H1 (cell line): ENCODE data around the gene NDUFS7. TPM values are rescaled to one million over a fixed set of nuclear protein-coding genes. Genes with fewer than 3 reads are reported as not detected.

ENCODE experiments used
- CTCF ChIA-PET: fragments of 300-600 bp; sonication (Branson Sonifier 250); formaldehyde crosslinking; loops from one replicate; lab custom pipeline; 2021; ENCODE audit not compliant: partially characterized antibody; lab: Charles Lee
- POLR2A ChIA-PET: fragments of 300-600 bp; sonication (Branson Sonifier 250); formaldehyde crosslinking; loops from one replicate; lab custom pipeline; 2021; ENCODE audit warnings: inconsistent platforms; ENCODE audit not compliant: partially characterized antibody; lab: Charles Lee
- DNase-seq, 2 experiments: peaks; one replicate each; pipeline versions ENCODE4 v3.0.0 to v3.0.0-alpha.2; 2010 to 2022; ENCODE audit warnings: low spot score in 2 of 2, low read depth in 1 of 2, mixed read lengths in 1 of 2
- FAIRE-seq: peaks from 2 replicates; lab custom pipeline; 2011; peaks lifted over from hg19 to GRCh38; lab: Jason Lieb, UNC
- H2AFZ ChIP-seq: 2 replicates; pipeline ENCODE4 v1.8.1; 2012; ENCODE audit warnings: low read length, inconsistent platforms
- H2AK5ac ChIP-seq: 2 replicates; pipeline ENCODE4 v1.6.1; 2013; ENCODE audit warnings: low read depth, low read length
- H2BK120ac ChIP-seq: replicated peaks from 2 replicates; pipeline ENCODE3; 2013; ENCODE audit warnings: low read depth, low read length, inconsistent platforms
- H2BK12ac ChIP-seq: 2 replicates; pipeline ENCODE4 v1.6.1; 2013; ENCODE audit warnings: low read depth, low read length
- H2BK15ac ChIP-seq: 2 replicates; pipeline ENCODE4 v1.6.1; 2013; ENCODE audit warnings: low read length
- H2BK20ac ChIP-seq: 2 replicates; pipeline ENCODE4 v1.6.1; 2013; ENCODE audit warnings: low read length
- H2BK5ac ChIP-seq: 2 replicates; pipeline ENCODE4 v1.6.1; 2013; ENCODE audit warnings: low read depth, low read length
- H3K14ac ChIP-seq: 2 replicates; pipeline ENCODE4 v1.6.1; 2013; ENCODE audit warnings: inconsistent platforms; ENCODE audit not compliant: insufficient read length
- H3K18ac ChIP-seq: 2 replicates; pipeline ENCODE4 v1.6.1; 2013; ENCODE audit warnings: low read length; ENCODE audit errors: extremely low read depth
- H3K23ac ChIP-seq: 2 replicates; pipeline ENCODE4 v1.6.1; 2013; ENCODE audit warnings: inconsistent platforms; ENCODE audit not compliant: insufficient read length
- H3K23me2 ChIP-seq: 2 replicates; pipeline ENCODE4 v1.6.1; 2013; ENCODE audit warnings: low read depth, low read length
- H3K27ac ChIP-seq: 2 replicates; pipeline ENCODE4 v1.6.1; 2011; ENCODE audit warnings: low read depth, low read length, inconsistent platforms
- H3K27me3 ChIP-seq, 4 experiments: replicated peaks in 1 of 4; 1 replicate in 1 of 4; 2 replicates in 3 of 4; pipeline versions ENCODE4 v1.6.1 to v1.8.1; 2011 to 2013; ENCODE audit warnings: low read length in 3 of 4, mild to moderate bottlenecking in 3 of 4, inconsistent platforms in 2 of 4, mixed read lengths in 2 of 4, moderate library complexity in 1 of 4; ENCODE audit not compliant: control insufficient read depth in 3 of 4, insufficient read depth in 3 of 4; ENCODE audit errors: extremely low read depth in 1 of 4
- H3K36me3 ChIP-seq, 4 experiments: 2 replicates each; pipeline versions ENCODE4 v1.6.1 to v1.8.1; 2011 to 2013; ENCODE audit warnings: mild to moderate bottlenecking in 4 of 4, low read length in 3 of 4, moderate library complexity in 2 of 4, control low read depth in 1 of 4, inconsistent platforms in 1 of 4; ENCODE audit not compliant: insufficient read depth in 4 of 4, control insufficient read depth in 2 of 4
- H3K4ac ChIP-seq: replicated peaks from 2 replicates; pipeline ENCODE3; 2013; ENCODE audit warnings: low read length, low read depth, mixed read lengths, inconsistent platforms; ENCODE audit not compliant: insufficient read length
- H3K4me1 ChIP-seq, 4 experiments: replicated peaks in 1 of 4; 1 replicate in 1 of 4; 2 replicates in 3 of 4; pipeline versions ENCODE4 v1.6.1 to v1.8.1; 2011 to 2013; ENCODE audit warnings: low read length in 3 of 4, inconsistent platforms in 2 of 4, mixed read lengths in 1 of 4; ENCODE audit not compliant: insufficient read depth in 4 of 4, control insufficient read depth in 3 of 4
- H3K4me2 ChIP-seq, 2 experiments: 2 replicates each; pipeline versions ENCODE4 v1.6.1 to v1.8.1; 2011 to 2013; ENCODE audit warnings: low read depth in 2 of 2, low read length in 2 of 2, control low read depth in 1 of 2, inconsistent platforms in 1 of 2, mild to moderate bottlenecking in 1 of 2; ENCODE audit not compliant: insufficient read depth in 1 of 2
- H3K4me3 ChIP-seq, 4 experiments: fragments of 200-600, 300-600 bp in 1 of 4; sonication (generic), shearing (Covaris generic), sonication (Bioruptor Twin) in 1 of 4; 2 replicates each; pipeline versions ENCODE4 v1.5.1 to v1.8.1; 2011 to 2016; ENCODE audit warnings: low read length in 4 of 4, low read depth in 3 of 4, control low read depth in 2 of 4, inconsistent platforms in 2 of 4, mild to moderate bottlenecking in 2 of 4, mixed read lengths in 1 of 4, moderate library complexity in 1 of 4; ENCODE audit not compliant: insufficient read depth in 2 of 4; ENCODE audit errors: extremely low read depth in 1 of 4
- H3K56ac ChIP-seq: replicated peaks from 2 replicates; pipeline ENCODE3; 2013; ENCODE audit warnings: low read depth, mild to moderate bottlenecking, mixed read lengths, low read length, inconsistent platforms; ENCODE audit not compliant: insufficient read length
- H3K79me1 ChIP-seq: 2 replicates; pipeline ENCODE4 v1.6.1; 2013; ENCODE audit warnings: low read depth, low read length, control low read depth
- H3K79me2 ChIP-seq, 2 experiments: 2 replicates each; pipeline versions ENCODE4 v1.6.1 to v1.8.1; 2012 to 2013; ENCODE audit warnings: low read length in 2 of 2, mild to moderate bottlenecking in 2 of 2, inconsistent platforms in 1 of 2; ENCODE audit not compliant: insufficient read depth in 2 of 2, control insufficient read depth in 1 of 2
- H3K9ac ChIP-seq, 4 experiments: replicated peaks in 1 of 4; 1 replicate in 1 of 4; 2 replicates in 3 of 4; pipeline versions ENCODE4 v1.6.1 to v1.8.1; 2011 to 2013; ENCODE audit warnings: low read depth in 3 of 4, low read length in 3 of 4, control low read depth in 2 of 4, mild to moderate bottlenecking in 2 of 4, moderate library complexity in 2 of 4, inconsistent platforms in 1 of 4; ENCODE audit errors: extremely low read depth in 1 of 4
- H3K9me3 ChIP-seq, 2 experiments: 2 replicates each; pipeline versions ENCODE4 v1.6.1 to v1.8.1; 2012 to 2013; ENCODE audit warnings: mild to moderate bottlenecking in 2 of 2, moderate library complexity in 2 of 2, control low read depth in 1 of 2, inconsistent platforms in 1 of 2, low read depth in 1 of 2, low read length in 1 of 2, mixed read lengths in 1 of 2; ENCODE audit not compliant: insufficient read depth in 2 of 2
- H4K20me1 ChIP-seq, 2 experiments: replicated peaks in 1 of 2; 2 replicates each; pipeline versions ENCODE3 to v1.8.1; 2011 to 2013; ENCODE audit warnings: inconsistent platforms in 2 of 2, low read length in 2 of 2, mild to moderate bottlenecking in 1 of 2; ENCODE audit not compliant: insufficient read depth in 2 of 2, control insufficient read depth in 1 of 2
- H4K5ac ChIP-seq: 2 replicates; pipeline ENCODE4 v1.6.1; 2013; ENCODE audit warnings: low read length, low read depth, mixed read lengths, inconsistent platforms; ENCODE audit not compliant: insufficient read length
- H4K8ac ChIP-seq: 2 replicates; pipeline ENCODE4 v1.8.0; 2013; ENCODE audit warnings: mild to moderate bottlenecking, moderate library complexity, low read length, inconsistent platforms; ENCODE audit not compliant: insufficient read depth; ENCODE audit errors: extremely low read depth
- H4K91ac ChIP-seq: replicated peaks from 2 replicates; pipeline ENCODE3; 2013; ENCODE audit warnings: low read length, mixed read lengths, inconsistent platforms; ENCODE audit not compliant: insufficient read length
- ATF3 ChIP-seq: IDR thresholded peaks from 2 replicates; pipeline ENCODE4 v1.6.1; 2011; ENCODE audit warnings: low read depth, mild to moderate bottlenecking, low read length; ENCODE audit not compliant: insufficient read depth
- BRCA1 ChIP-seq: IDR thresholded peaks from 2 replicates; pipeline ENCODE4 v1.6.1; 2012; ENCODE audit warnings: low read depth, low read length, improper control_type of control experiment
- CTCF ChIP-seq, 3 experiments: IDR thresholded peaks; 1 replicate in 2 of 3; 2 replicates in 1 of 3; pipeline versions ENCODE4 v1.5.1 to v1.6.1; 2011; ENCODE audit warnings: low read length in 3 of 3, mild to moderate bottlenecking in 3 of 3, inconsistent platforms in 2 of 3, low read depth in 1 of 3, moderate library complexity in 1 of 3; ENCODE audit not compliant: insufficient read depth in 1 of 3; ENCODE audit errors: control extremely low read depth in 1 of 3
- KDM1A ChIP-seq: fragments of 200-600, 300-600 bp; sonication (generic); IDR thresholded peaks from 2 replicates; pipeline ENCODE4 v1.7.1; 2016; ENCODE audit warnings: mild to moderate bottlenecking, low read length, borderline replicate concordance
- MAFK ChIP-seq: IDR thresholded peaks from 2 replicates; pipeline ENCODE4 v1.6.1; 2012; ENCODE audit warnings: low read depth, mild to moderate bottlenecking, improper control_type of control experiment, low read length
- MAX ChIP-seq: IDR thresholded peaks from 2 replicates; pipeline ENCODE4 v1.6.1; 2012; ENCODE audit warnings: inconsistent platforms
- NANOG ChIP-seq: IDR thresholded peaks from 2 replicates; pipeline ENCODE4 v1.6.1; 2011; ENCODE audit warnings: low read length, low read depth, mild to moderate bottlenecking, inconsistent platforms; ENCODE audit not compliant: insufficient read depth, poor library complexity, severe bottlenecking
- POU5F1 ChIP-seq: IDR thresholded peaks from 2 replicates; pipeline ENCODE4 v1.6.1; 2011; ENCODE audit warnings: low read depth, mild to moderate bottlenecking, low read length, moderate library complexity
- RFX5 ChIP-seq: IDR thresholded peaks from 2 replicates; pipeline ENCODE4 v1.6.1; 2011; ENCODE audit warnings: low read depth, low read length, improper control_type of control experiment, borderline replicate concordance
- ZNF274 ChIP-seq: IDR thresholded peaks from 2 replicates; pipeline ENCODE4 v1.7.0; 2012; ENCODE audit warnings: low read length, borderline replicate concordance; ENCODE audit errors: extremely low read depth
- WGBS, 2 experiments: shearing (Covaris generic) in 1 of 2; methylation state at CpG; one replicate each; pipeline versions ENCODE4 v1.1.6 to v1.1.7; 2013 to 2015; ENCODE audit warnings: low lambda C conversion rate in 2 of 2, mixed read lengths in 2 of 2, inconsistent platforms in 1 of 2, low coverage in 1 of 2, missing lambda C conversion rate in 1 of 2; ENCODE audit not compliant: insufficient replicate concordance in 2 of 2, insufficient coverage in 1 of 2, insufficient read length in 1 of 2; ENCODE audit errors: extremely low coverage in 1 of 2, missing lambda C conversion rate in 1 of 2; 5-methylcytosine and 5-hydroxymethylcytosine counted together
- polyA plus RNA-seq, 7 experiments: library from polyadenylated mRNA; depleted of rRNA in 3 of 7; stranded (reverse) in 5 of 7; unstranded in 2 of 7; fragments of >200 nt in 5 of 7; fragments of 200-250 nt in 2 of 7; gene quantifications; 1 replicate in 5 of 7; 2 replicates in 1 of 7; 4 replicates in 1 of 7; pipeline versions ENCODE4 v1.2.1 to v1.2.3, GENCODE V29; 2011 to 2013; ENCODE audit warnings: missing spikeins in 2 of 7, mixed read lengths in 2 of 7
- total RNA-seq: library from RNA; stranded (reverse); fragmentation: NEBNext Ultra II Directional; extraction: Animal tissue kit (Norgen Biotek cat#: 25700); gene quantifications from 2 replicates; pipeline ENCODE4 v1.2.1, GENCODE V29; 2021

Gene NDUFS7
- total and polyA plus RNA-seq, 2 of the 8 experiments (the other 6 are each of a cell fraction or from before 2014, with no cell fraction given): 78.1 to 309 TPM

- Histone ChIP-seq H3K36me3 (no peaks in the 10 kb centered on the region), H2BK15ac (no peak overlapping the region), H3K79me2 (no peaks in the 10 kb centered on the region), H3K9me3 (no peaks in the 10 kb centered on the region), H2BK12ac (no peak overlapping the region), H3K27ac (no peak overlapping the region), H4K8ac (no peak overlapping the region), H3K23ac (no peak overlapping the region), H3K4me1 (no peaks in the 10 kb centered on the region), H2AK5ac (no peak overlapping the region), H3K14ac (no peak overlapping the region), H4K5ac (no peak overlapping the region), H3K79me1 (no peaks in the 10 kb centered on the region), H3K56ac (no peak overlapping the region), H3K4ac (no peak overlapping the region), H2BK20ac (no peak overlapping the region), H2AFZ (no peak overlapping the region), H3K18ac (no peak overlapping the region), H4K20me1 (no peaks in the 10 kb centered on the region), H4K91ac (no peak overlapping the region), H2BK5ac (no peak overlapping the region), H2BK120ac (no peak overlapping the region), H3K9ac (no peak overlapping the region), H3K23me2 (no peaks in the 10 kb centered on the region), H3K4me3 (no peak overlapping the region), H3K27me3 (no peaks in the 10 kb centered on the region), H3K4me2 (no peak overlapping the region)
- FAIRE-seq (no peak), DNase-seq (no peak)
- WGBS, 2 experiments: 94% methylated on average over 7 of the region's 7 CpGs; no CpG with 5 or more reads in 1 of the 2 experiments
- CTCF ChIA-PET: interaction anchor here (0.6 to 1.2 kb wide), 3 partner anchors 8 to 612 kb away, joined by 3 to 4 read pairs (median 3); no protein-coding TSS in a partner anchor
- POLR2A ChIA-PET: interaction anchor here (1.0 to 1.7 kb wide), 3 partner anchors 16 to 74 kb away, joined by 3 to 6 read pairs (median 6); partner anchors contain the start of gene CIRBP
- TF ChIP-seq ATF3 (no peak), POU5F1 (no peak), CTCF (IDR thresholded peaks at IDR 0.05; ENCODE audit: control extremely low read depth in 1 of 3, insufficient read depth in 1 of 3, low read depth in 1 of 3, low read length in 3 of 3) (no peak), KDM1A (no peak), RFX5 (no peak), MAFK (no peak), NANOG (no peak), ZNF274 (no peak), BRCA1 (no peak), MAX (no peak)
Measured at GRCh38 chr19:1343041-1343440, 40.7 kb upstream of the NDUFS7 start.
